Measurements from ENCODE around the gene UBAC2. TPM values are rescaled to one million over a fixed set of nuclear protein-coding genes. Genes with fewer than 3 reads are reported as not detected.

Gene UBAC2
- total and polyA plus RNA-seq, 2 donors (not counting 3 experiments of a cell fraction or from before 2014, with no cell fraction given), result 45.7 to 54.4 TPM

- CTCF ChIA-PET, result interaction anchor here (0.5 to 9.8 kb wide), 7 partner anchors 53 to 169 kb away, joined by 3 to 289 read pairs (median 12); partner anchors contain the start of gene UBAC2
- Histone ChIP-seq H4K20me1 (replicated peaks; ENCODE audit: control insufficient read depth, extremely low read depth, insufficient read depth, low read length) (no peaks in the 10 kb centered on the region), H3K27me3 (ENCODE audit: control insufficient read depth in 2 of 2, insufficient read depth in 2 of 2, low read length in 2 of 2) (no peaks in the 10 kb centered on the region), H3K4me1 (ENCODE audit: control insufficient read depth, extremely low read depth, insufficient read depth, low read length) (peaks cover 9% of the 10 kb centered on the region), H3K27ac (ENCODE audit: insufficient read depth, low read depth, low read length) (no peak overlapping the region), H3K36me3 (ENCODE audit: control insufficient read depth in 2 of 2, extremely low read depth in 1 of 2, insufficient read depth in 2 of 2, low read length in 2 of 2) (peaks cover 0 to 2% of the 10 kb centered on the region in 2 experiments), H3K4me2 (ENCODE audit: insufficient read depth, low read length) (no peak overlapping the region), H3K4me3 (replicated peaks in 1 of 3; ENCODE audit: insufficient read depth in 1 of 3, low read depth in 1 of 3, low read length in 3 of 3) (no peak overlapping the region), H3K9me3 (replicated peaks; ENCODE audit: control insufficient read depth, insufficient read depth, low read length) (no peaks in the 10 kb centered on the region), H3K9ac (replicated peaks; ENCODE audit: extremely low read depth, insufficient read depth, low read length) (no peak overlapping the region), H3K79me2 (ENCODE audit: control insufficient read depth, insufficient read depth, low read length) (no peaks in the 10 kb centered on the region), H2AFZ (ENCODE audit: low read depth, low read length) (no peak overlapping the region), H3K9me1 (replicated peaks; ENCODE audit: control insufficient read depth, extremely low read depth, insufficient read depth, low read length) (no peaks in the 10 kb centered on the region)
- intact Hi-C loops (cut with micrococcal nuclease) (loop anchor here (2.0 to 10.0 kb wide), 4 partner anchors 53 to 233 kb away; no protein-coding TSS in a partner anchor), dilution Hi-C loops (cut with MboI; ENCODE audit: extremely low pct_ligation_motif_present, low sequenced_read_pairs) (loop anchor here (25.0 kb wide), 1 partner anchor 106 kb away; no protein-coding TSS in a partner anchor)
- POLR2A ChIA-PET, result interaction anchor here (0.7 kb wide), 1 partner anchor 565 kb away, joined by 5 read pairs; no protein-coding TSS in a partner anchor
- FAIRE-seq (no peak), DNase-seq (ENCODE audit: low read depth, low spot score) (no peak)
- no TSS peak for BruUV-seq (replicated peaks)
- no peak for TF ChIP-seq POLR2A (IDR thresholded peaks at IDR 0.05; ENCODE audit: low read depth, low read length)
Measured at GRCh38 chr13:99267927-99268326, 67.3 kb downstream of the UBAC2 start.

- no peak overlapping the region for H2AFZ ChIP-seq (ENCODE audit: low read depth, low read length)
- H3K9me1 ChIP-seq (replicated peaks; ENCODE audit: control insufficient read depth, extremely low read depth, insufficient read depth, low read length), result no peaks in the 10 kb centered on the region
- H3K9ac ChIP-seq (replicated peaks; ENCODE audit: extremely low read depth, insufficient read depth, low read length), result no peak overlapping the region
- peaks cover 5% of the 10 kb centered on the region for H3K4me1 ChIP-seq (ENCODE audit: control insufficient read depth, extremely low read depth, insufficient read depth, low read length)
- H3K9me3 ChIP-seq (replicated peaks; ENCODE audit: control insufficient read depth, insufficient read depth, low read length), result no peaks in the 10 kb centered on the region
- dilution Hi-C loops (cut with MboI; ENCODE audit: extremely low pct_ligation_motif_present, low sequenced_read_pairs), result loop anchor here (25.0 kb wide), 1 partner anchor 107 kb away; no protein-coding TSS in a partner anchor
- ChIA-PET CTCF (interaction anchor here (0.7 to 9.8 kb wide), 29 partner anchors 8 to 237 kb away, joined by 3 to 289 read pairs (median 7); partner anchors contain the start of genes GPR18 and UBAC2), POLR2A (no interaction called here)
- no peak for TF ChIP-seq MYC (IDR thresholded peaks at IDR 0.05; ENCODE audit: low read depth, low read length)
- no peak for TF ChIP-seq GATA2 (IDR thresholded peaks at IDR 0.05; ENCODE audit: insufficient read depth, insufficient read length, low read depth, low read length)
- no peak for TF ChIP-seq JUN (IDR thresholded peaks at IDR 0.05; ENCODE audit: borderline replicate concordance, insufficient read depth, insufficient read length, low read depth)
- TF ChIP-seq FOS (IDR thresholded peaks at IDR 0.05; ENCODE audit: borderline replicate concordance, insufficient read depth, low read length), result no peak
- no peak for TF ChIP-seq EZH2 (IDR thresholded peaks at IDR 0.05; ENCODE audit: borderline replicate concordance, low read depth, low read length, severe bottlenecking)
- TF ChIP-seq POLR2AphosphoS5 (IDR thresholded peaks at IDR 0.05; ENCODE audit: insufficient read depth, low read depth, low read length), result no peak
- TF ChIP-seq POLR2A (IDR thresholded peaks at IDR 0.05; ENCODE audit: low read depth, low read length), result no peak
- TF ChIP-seq CTCF (IDR thresholded peaks at IDR 0.05; ENCODE audit: extremely low read depth in 1 of 2, insufficient read depth in 1 of 2, low read depth in 1 of 2, low read length in 2 of 2), result no peak
- no peak for TF ChIP-seq MAX (IDR thresholded peaks at IDR 0.05; ENCODE audit: insufficient read depth, insufficient read length)
- peaks cover 0 to 2% of the 10 kb centered on the region in 2 experiments for H3K36me3 ChIP-seq (ENCODE audit: control insufficient read depth in 2 of 2, extremely low read depth in 1 of 2, insufficient read depth in 2 of 2, low read length in 2 of 2)
- H3K79me2 ChIP-seq (ENCODE audit: control insufficient read depth, insufficient read depth, low read length), result no peaks in the 10 kb centered on the region
- no peak for DNase-seq (ENCODE audit: low read depth, low spot score)
- no TSS peak for BruUV-seq (replicated peaks)
- intact Hi-C loops (cut with micrococcal nuclease), result loop anchor here (1.0 to 10.0 kb wide), 6 partner anchors 52 to 234 kb away; no protein-coding TSS in a partner anchor
- H4K20me1 ChIP-seq (replicated peaks; ENCODE audit: control insufficient read depth, extremely low read depth, insufficient read depth, low read length), result no peaks in the 10 kb centered on the region
- H3K4me2 ChIP-seq (ENCODE audit: insufficient read depth, low read length), result no peak overlapping the region
- no peak overlapping the region for H3K4me3 ChIP-seq (replicated peaks in 1 of 3; ENCODE audit: insufficient read depth in 1 of 3, low read depth in 1 of 3, low read length in 3 of 3)
- FAIRE-seq, result no peak
- H3K27ac ChIP-seq (ENCODE audit: insufficient read depth, low read depth, low read length), result no peak overlapping the region
- H3K27me3 ChIP-seq (ENCODE audit: control insufficient read depth in 2 of 2, insufficient read depth in 2 of 2, low read length in 2 of 2), result no peaks in the 10 kb centered on the region
Measured at GRCh38 chr13:99268822-99269221, 68.2 kb downstream of the UBAC2 start.
